Measurements from ENCODE around the gene DCPS. TPM values are rescaled to one million over a fixed set of nuclear protein-coding genes. Genes with fewer than 3 reads are reported as not detected.

The DCPS gene
- total and polyA plus RNA-seq, 2 of the 4 experiments (the other 2 are of a cell fraction), result 19.7 to 34.8 TPM

DNA sequence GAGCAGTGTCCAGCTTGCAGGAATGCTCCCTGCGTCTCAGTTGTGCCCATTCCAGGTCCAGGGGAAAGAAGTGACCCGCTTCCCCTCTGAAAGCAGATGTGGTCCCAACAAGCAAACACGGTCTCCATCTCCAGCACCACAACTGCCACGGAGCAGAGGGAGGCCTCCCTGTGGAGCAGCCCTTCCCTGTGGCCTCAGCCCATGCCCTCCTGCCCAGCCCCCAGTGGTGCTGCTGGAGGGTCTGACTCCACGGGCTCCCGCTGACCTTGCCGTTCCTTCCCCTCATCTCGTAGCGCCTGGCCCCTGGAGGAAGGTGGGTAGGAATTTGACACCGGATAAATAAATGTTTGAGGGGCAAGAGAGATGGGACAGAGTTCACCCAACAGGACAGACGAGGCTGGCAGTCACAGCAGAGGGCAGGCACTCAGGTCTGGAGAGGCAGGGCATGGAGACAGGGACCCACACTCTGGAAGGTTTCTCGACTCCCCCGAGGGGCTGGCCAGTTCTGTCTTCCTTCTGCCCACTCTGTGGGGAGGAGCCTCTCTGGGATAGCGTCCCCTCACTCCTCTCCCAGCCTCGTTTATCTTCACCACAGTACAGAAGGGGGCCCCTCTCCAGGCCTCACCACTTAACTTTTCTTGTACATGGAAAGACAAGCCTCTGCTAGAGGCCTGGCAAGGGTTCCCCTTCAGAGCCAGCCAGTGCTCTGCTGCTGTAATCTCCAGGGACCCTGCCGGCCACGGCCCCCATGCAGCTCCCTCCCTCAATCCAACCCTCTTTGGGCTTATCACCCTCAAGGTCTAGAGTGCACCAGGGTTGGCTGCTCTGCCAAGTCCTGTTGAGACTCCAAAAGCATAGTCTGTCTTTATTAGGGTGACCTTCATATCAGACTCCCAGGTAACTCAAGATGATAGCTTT is 44.1 kb downstream of the DCPS start:
- H3K27ac ChIP-seq (ENCODE audit: insufficient read depth, low read length), result no peak overlapping the region
- peaks cover 28% of the 10 kb centered on the region for H3K9me1 ChIP-seq (ENCODE audit: insufficient read depth, low read length)
- no peak overlapping the region for H2AK9ac ChIP-seq (replicated peaks; ENCODE audit: low read depth, low read length, poor library complexity)
- H3K4me3 ChIP-seq (ENCODE audit: insufficient read depth, low read depth, low read length), result no peak overlapping the region
- ChIA-PET POLR2A (ENCODE audit: unreplicated experiment) (no interaction called here), CTCF (interaction anchor here (0.7 kb wide), 1 partner anchor 551 kb away, joined by 3 read pairs; no protein-coding TSS in a partner anchor)
- DNase-seq, result no peak
- H3K9me3 ChIP-seq (ENCODE audit: control insufficient read depth, insufficient read depth, low read length), result no peaks in the 10 kb centered on the region
- peaks cover 18% of the 10 kb centered on the region for H3K4me1 ChIP-seq (ENCODE audit: control insufficient read depth, insufficient read depth, low read length)
- H3K79me1 ChIP-seq (ENCODE audit: low read depth in 1 of 2, low read length in 2 of 2), result peaks cover 26 to 64% of the 10 kb centered on the region in 2 experiments
- in situ Hi-C loops (cut with MboI; ENCODE audit: low sequenced_read_pairs), result no loop called here
- H4K8ac ChIP-seq (ENCODE audit: low read depth in 2 of 2, low read length in 2 of 2), result no peak overlapping the region
- H3K23ac ChIP-seq (ENCODE audit: low read depth, low read length), result no peak overlapping the region
- 90% methylated on average over 2 of the region's 17 CpGs; no CpG with 5 or more reads in 1 of the 2 experiments for WGBS, 2 experiments (ENCODE audit: extremely low coverage in 2 of 2, insufficient read length in 1 of 2)
- intact Hi-C loops (cut with micrococcal nuclease), result no loop called here
- H2BK120ac ChIP-seq (ENCODE audit: low read depth, low read length), result no peak overlapping the region
- no peak for TF ChIP-seq RAD21 (IDR thresholded peaks at IDR 0.05; ENCODE audit: low read length)
- TF ChIP-seq RCOR1 (IDR thresholded peaks at IDR 0.05; ENCODE audit: insufficient replicate concordance, low read length), result no peak
- H4K5ac ChIP-seq (ENCODE audit: low read depth, low read length), result no peak overlapping the region
- no peaks in the 10 kb centered on the region for H3K27me3 ChIP-seq (ENCODE audit: control insufficient read depth, insufficient read depth, low read length)
- no peak overlapping the region for H3K4me2 ChIP-seq (ENCODE audit: low read depth, low read length)
- no peak overlapping the region for H2AFZ ChIP-seq (replicated peaks; ENCODE audit: low read length, poor library complexity)
- peaks cover 8% of the 10 kb centered on the region; the same call in 1 of the 2 replicates for H3K36me3 ChIP-seq (ENCODE audit: control insufficient read depth, insufficient read depth, low read length)
- dilution Hi-C loops (cut with HindIII; ENCODE audit: low sequenced_read_pairs, unreplicated experiment), result no loop called here
- no TSS peak for BruUV-seq (replicated peaks)
- no peak overlapping the region for H3K14ac ChIP-seq (replicated peaks; ENCODE audit: low read depth, low read length)
- no peak overlapping the region for H2BK20ac ChIP-seq (ENCODE audit: low read depth, low read length)
- H2BK5ac ChIP-seq (ENCODE audit: low read depth, low read length, poor library complexity, severe bottlenecking), result no peak overlapping the region
- no peak overlapping the region for H3K9ac ChIP-seq (ENCODE audit: low read depth, low read length)
- H3K56ac ChIP-seq (ENCODE audit: extremely low read depth, insufficient read depth, low read length), result no peak overlapping the region
- no peak overlapping the region for H2AK5ac ChIP-seq (ENCODE audit: low read depth, low read length)
- no peak overlapping the region for H3K4ac ChIP-seq (ENCODE audit: low read depth, low read length)
- H4K20me1 ChIP-seq (ENCODE audit: insufficient read depth, low read length), result no peaks in the 10 kb centered on the region
- no peak overlapping the region for H4K91ac ChIP-seq (ENCODE audit: insufficient read depth, low read depth, low read length)
- H2BK15ac ChIP-seq (ENCODE audit: low read depth, low read length), result no peak overlapping the region
- ATAC-seq (ENCODE audit: low read depth), result no peak
- H3K18ac ChIP-seq (ENCODE audit: low read depth, low read length), result no peak overlapping the region

Data from IMR-90 (cell line).